ENCODE measurements around the gene TMPRSS13.

TMPRSS13 gene

DNA sequence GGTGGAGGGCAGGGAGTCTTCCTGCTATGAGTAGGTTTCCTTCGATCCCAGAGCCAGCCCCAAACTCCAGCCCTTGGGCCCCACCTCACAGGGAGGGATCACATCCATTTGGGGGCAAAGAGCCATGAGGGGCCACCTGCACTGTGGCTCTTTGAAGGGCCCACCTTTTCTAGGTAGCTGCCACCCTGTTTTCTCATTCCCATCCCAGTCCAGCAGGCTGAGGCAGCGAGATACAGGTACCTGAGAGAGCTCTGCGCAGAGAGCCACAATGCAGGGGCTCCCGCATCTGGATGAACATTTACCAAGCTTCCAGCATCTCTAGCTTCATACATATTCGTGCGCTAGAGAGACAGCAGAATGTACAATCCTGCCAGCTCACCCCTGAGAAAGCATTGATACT, 69.1 kb downstream of the TMPRSS13 start:
- in situ Hi-C loops (cut with MboI; ENCODE audit: low sequenced_read_pairs) = no loop called here

DNA sequence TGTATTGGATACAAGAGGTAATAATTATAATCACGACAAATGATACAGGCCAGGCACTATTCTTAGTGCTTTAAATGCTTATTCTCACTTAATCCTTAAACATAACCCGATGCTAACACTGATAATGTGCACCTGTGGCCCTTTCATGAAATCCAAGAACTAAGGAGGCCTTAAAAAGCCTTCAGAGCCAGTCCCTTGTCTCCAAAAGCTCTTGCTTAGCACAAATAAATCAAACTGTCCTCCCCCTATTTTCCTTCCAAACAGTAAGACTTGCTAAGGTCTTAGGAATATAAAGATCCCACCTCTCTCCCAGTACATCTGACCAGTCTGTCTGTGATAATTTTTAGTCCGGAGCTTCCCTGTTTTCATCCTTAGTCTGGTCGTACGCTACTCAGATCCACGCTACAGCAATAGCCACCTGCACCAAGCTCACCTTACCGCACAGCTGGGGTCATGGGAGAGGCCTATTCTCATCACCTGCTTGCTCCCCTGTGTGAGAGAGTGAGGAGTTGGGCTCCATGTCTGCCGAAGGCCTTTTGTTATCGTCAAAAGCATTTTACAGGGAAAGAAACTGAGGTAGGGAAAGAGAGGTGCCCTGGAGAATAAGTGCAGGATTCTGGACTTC, 69.6 kb downstream of the TMPRSS13 start:
- in situ Hi-C loops (cut with MboI; ENCODE audit: low sequenced_read_pairs) = no loop called here

DNA sequence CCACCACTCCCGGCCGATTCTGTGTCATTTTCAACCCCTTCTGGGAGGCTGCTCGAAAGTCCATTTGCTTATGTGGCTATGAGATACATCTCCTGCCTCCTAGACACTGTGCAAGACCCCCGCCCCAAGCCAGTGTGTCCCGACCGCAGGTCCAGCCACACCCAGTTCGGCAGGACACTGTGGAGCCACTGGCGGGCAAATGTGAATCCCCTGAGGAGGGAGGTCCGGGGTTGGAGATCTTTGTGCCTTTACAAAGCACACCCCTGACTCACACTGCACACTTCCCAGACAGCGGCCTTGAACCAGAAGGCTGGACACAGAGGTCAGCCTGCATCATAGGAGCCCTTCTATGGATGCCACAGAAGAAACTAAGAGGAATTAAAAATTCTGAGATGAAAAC, 70.1 kb downstream of the TMPRSS13 start:
- in situ Hi-C loops (cut with MboI; ENCODE audit: low sequenced_read_pairs) = no loop called here

DNA sequence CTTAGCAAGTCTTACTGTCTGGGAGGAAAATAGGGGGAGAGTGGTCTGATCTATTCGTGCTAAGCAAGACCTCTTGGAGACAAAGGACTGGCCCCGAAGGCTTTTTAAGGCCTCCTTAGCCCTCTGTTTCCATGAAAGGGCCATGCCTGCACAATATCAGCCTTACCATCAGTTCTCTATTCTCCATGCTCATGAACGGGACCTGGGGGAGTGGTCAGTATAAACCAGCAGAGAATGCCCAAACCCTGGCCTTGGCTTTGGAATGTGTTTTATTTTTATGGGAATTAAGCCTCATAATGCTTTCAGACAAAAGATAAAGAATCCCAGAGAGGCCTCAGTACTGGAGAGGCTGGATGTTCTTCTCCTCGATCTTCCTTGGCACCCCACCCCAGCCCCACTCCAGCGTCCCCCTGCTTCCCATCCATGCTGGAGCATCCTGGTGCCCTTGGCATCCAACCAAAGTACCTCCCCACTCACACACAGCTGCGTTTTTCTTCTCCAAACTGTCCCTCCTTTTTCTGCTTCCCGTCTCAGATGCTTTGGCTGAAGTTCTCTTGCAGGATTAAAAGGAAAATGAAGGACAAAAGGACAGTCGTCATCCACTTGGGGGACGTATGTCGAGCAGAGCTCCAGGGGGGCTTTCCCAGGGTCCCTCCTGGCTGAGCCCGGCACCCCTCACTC, 71.3 kb downstream of the TMPRSS13 start:
- in situ Hi-C loops (cut with MboI; ENCODE audit: low sequenced_read_pairs) = no loop called here

DNA sequence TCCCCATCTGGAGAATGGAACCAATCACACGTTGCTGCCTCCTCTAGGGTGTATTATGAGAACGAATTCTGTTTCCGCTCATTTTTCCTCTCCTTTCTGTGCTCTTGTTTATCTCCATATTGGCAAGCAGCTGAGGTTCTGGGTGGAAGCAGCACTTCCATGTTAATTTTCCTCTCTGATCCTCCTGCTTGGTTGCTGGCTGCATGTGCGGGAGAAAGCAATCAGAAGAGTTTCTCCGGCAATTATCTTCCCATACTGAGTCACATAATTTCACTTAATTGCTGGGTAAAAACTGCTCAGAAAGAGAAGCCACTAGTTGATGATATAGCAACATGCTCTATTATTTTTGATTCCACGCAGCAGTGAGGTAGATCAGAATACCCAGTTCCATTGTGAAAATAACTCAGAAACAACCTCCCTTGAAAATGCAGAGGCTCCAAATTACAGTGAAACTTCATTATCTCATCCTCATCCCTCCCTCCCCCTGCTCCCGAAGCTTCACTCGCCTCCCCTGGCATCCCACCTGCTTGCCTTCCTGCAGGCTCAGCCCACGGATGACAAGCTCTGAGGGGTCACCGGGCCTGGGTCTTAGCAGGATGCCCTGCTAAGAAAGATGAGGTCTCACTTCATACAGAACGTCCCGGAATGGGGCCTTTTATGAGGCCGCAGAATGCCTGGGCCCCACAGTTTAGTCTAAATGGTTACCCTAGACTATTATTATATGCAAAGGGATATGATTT, 73.1 kb downstream of the TMPRSS13 start:
- in situ Hi-C loops (cut with MboI; ENCODE audit: low sequenced_read_pairs) = no loop called here

DNA sequence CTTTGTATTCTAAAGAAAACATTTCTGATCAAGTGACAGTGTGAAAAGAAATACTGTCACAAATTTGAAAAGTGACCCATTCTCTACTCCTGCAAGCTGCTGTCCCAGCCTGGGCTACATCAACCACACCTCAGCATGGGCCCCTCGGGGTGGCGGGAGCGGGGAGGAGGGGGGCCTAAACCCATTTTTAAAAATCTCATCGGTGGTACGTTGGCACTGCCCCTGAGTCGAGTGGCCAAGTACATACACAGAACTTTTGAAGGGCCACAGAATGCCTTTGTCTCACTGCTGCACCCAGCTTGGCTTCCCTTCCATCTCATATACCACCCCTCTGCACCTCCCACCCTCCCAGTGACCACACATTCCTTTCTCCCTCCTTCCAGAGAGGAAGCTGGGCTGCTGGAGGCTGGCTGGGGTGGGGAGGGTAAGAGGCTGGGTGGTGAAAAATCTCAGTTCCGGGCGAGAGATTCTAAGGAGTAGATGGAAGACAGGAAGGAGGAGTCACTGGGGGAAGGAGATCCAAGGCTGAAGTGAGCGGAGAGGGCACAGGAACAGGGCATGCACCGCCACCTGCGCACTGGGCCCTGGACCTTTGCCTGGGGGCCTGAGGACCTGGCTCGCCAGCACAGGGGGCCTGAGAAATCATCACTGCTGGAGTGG, 73.9 kb downstream of the TMPRSS13 start:
- in situ Hi-C loops (cut with MboI; ENCODE audit: low sequenced_read_pairs) = no loop called here

DNA sequence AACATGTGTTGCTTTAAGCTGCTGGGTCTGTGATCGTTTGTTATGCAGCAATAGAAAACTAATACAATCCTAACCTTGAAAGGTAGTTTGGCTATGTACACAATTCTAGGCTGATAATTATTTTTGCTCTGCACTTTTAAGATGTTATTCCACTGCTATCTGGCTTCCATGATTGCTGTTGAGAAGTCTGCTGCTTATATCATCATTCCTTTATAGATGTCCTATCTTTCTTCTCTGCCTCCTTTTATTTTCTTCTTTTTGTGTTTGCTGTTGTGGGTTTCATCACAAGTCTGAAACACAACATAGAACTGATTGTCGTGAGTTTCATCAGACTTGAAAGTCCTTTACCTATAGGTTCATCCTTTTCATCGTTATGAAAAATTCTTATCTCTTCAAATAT, 76.9 kb downstream of the TMPRSS13 start:
- in situ Hi-C loops (cut with MboI; ENCODE audit: low sequenced_read_pairs) = no loop called here

DNA sequence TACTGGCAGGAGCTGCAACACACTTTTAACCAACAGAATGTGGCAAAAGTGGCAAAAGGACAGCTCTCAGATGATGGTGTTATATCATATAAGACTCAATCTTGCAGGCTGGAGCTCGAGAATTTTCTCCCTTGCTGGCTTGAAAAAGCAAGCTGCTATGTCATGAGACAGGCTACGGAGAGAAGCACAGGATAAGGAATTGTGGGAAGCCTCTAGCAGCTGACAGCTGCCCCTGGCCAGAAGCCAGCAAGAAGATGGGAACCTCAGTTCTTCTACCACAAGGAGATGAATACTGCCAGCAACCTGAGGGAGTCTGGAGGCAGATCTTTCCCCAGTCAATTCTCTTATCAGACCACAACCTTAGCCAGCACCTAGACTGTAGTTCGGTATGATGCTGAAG, 77.3 kb downstream of the TMPRSS13 start:
- in situ Hi-C loops (cut with MboI; ENCODE audit: low sequenced_read_pairs) = no loop called here

DNA sequence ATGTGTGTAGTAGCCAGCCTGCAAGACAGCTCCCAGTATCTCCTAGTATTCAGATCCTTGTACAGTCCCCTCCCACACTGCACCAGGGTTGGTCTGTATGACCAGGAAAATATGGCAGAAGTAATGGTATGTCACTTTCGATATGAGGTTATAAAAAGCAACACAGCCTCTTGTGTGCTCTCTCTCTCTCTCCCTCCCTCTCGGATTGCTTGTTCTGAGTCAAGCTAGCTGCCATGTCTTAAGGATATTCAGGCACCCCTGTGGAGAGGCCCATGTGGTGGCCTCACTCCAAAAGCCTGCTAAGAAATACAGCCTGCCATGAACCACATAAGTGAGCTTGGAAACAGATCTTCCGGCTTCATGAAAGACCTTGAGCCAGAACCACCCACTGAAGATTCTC, 78.1 kb downstream of the TMPRSS13 start:
- in situ Hi-C loops (cut with MboI; ENCODE audit: low sequenced_read_pairs) = no loop called here

Data from HL-60/S4 (cell line).